ENCODE results near the gene VPS26B.
"Not testable (repeated sequence)": the region's sequence is repeated elsewhere in the genome, so short reads cannot be mapped to it uniquely, and the experiment has no call there.

The VPS26B gene

DNA sequence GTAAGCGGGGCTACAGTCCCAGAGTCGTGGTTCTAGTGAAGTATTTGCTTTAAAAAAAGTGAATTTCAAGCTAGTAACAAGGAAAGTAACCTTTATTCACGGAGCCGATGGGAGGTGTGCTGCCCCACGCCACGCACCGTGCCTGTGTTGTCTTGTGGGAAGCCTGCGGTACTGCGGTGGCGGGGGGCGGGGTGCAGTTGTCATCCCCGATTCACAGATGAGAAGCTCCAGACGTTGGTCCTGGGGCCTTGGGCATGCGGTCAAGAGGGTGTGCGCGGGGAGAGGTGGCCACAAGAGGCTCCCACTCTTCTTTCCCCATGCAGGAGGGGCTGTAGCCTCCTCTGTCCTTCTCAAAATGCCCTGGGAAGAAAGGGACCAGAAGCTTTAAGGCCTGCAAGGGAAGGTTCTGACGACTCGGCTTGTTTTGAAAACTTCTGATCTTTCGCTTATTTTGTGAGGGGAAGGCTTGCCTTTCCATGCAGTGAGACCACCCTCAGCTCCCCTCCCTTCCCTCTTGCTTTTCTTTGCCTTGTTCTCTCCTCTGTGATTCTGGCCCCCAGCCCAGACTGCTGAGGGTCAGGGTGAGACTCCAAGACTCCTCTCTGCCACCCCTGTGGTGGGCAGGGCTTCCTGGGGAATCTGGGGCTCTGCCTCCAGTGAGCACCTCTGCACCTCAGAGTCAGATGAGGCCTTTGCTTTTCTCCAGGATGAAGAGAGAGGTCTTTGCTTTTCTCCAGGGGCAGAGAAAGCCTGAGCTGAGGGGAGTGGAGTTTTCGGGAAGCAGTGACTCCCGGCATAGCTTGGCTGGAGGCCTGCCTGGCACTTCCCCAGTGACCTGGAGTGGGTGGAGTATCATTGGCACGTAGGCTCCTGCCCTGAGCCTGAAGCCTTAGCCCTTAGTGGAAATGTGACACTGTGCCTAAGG is 57.9 kb downstream of the VPS26B start:
- no peak for DNase-seq (ENCODE audit: low spot score)

DNA sequence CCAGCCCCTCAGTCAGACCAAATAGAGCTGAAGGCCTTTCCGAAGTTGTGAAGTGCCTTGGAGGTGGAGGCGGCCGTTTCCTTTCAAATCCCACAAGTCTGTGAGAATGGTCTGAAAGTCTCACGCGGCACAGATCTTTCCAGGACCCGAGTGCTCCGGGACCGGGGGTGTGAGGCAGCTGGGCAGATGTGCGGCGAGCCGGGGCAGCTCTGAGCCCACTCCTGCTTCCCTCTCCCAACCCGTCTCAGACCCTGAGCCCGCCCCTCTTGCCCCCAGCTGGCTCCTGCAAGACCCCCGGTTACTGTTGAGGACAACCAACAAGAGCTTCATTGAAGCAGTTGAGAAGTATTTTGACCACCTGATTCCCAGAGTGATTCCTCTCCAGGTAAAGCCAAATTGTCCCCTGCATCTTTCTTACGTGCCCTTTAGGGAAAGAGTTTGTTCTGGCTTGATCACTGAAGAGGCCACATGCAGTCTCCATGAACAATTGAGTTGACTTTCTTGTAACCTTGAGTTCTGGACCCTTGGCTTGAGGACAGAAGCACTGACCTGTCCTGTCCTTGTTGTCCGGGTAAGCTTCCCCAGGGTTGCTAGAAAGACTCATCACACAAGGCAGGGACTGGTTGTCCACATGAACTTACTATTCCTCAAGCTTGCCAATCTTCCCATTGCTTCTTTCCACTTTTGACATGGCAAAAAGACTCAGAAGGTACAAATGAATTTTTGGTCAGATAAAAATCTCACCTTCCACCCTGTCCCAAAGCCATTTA is 59.2 kb downstream of the VPS26B start:
- DNase-seq (ENCODE audit: low spot score), result no peak

- DNase-seq (ENCODE audit: low spot score), result not testable (repeated sequence)
Observed at GRCh38 chr11:134284349-134284748, 59.9 kb downstream of the VPS26B start.

DNA sequence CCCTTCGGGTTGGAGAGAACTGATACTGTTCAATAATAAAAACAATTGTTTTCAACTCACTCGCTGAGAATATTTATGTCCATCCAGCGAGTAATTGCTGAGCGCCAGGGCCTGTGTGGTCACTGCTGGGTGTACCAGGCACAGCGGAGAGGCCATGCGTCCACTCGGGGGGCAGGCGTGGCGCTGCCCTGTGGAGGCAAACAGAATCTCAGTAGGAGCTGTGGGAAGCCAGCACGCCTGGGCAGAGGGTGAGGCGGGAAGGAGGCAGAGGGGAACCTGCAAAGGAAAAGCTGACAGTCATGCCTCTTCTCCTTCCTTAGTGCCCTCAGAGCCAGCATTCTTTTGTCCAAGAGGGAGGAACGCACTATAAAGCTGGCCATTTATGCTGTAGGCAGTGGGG is 63.1 kb downstream of the VPS26B start:
- DNase-seq (ENCODE audit: low spot score), result no peak

GRCh38 chr11:134288486-134288885 is 64.0 kb downstream of the VPS26B start:
- no peak for DNase-seq (ENCODE audit: low spot score)

- no peak for DNase-seq (ENCODE audit: low spot score)
Observed at GRCh38 chr11:134289167-134289566, 64.7 kb downstream of the VPS26B start.

DNA sequence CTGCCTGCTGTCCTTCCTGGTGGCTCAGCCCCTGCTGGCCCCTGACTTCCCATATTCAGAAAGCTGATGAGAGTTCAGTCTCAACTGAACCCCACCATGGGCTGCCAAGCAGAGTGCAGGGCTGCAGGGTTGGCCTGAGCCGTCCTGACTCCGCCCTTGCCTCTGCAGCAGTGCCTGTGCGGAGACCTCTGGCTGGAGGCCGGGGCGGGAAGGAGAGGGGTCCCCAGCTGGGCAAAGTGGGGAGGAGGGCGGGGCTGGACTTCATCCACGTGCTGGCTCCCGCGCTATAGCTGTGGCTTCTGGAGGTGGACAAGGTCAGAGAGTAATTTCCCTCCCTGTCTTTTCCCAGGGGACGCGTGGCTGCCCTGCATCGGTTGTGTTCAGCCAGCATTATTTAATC is 65.3 kb downstream of the VPS26B start:
- DNase-seq (ENCODE audit: low spot score), result no peak

DNA sequence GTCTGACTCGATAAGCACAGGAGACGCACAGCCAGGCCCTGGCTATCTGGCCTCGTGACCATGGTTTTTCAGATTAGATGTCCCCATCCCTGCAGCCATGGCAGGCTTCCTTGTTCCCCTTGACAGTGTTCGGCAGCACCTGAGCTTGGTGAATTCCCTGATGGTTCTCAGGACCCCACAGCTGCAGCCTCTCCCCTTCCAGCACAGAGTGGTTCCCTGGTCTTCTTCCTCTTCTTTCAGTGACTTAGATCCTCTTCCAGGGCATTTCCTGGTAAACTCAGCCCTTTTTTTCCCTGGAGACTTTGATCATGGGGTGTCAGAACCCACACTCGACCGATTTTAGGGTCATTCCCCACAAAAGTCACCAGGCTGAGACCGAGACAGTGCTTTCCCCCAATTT is 66.2 kb downstream of the VPS26B start:
- no peak for DNase-seq (ENCODE audit: low spot score)

- DNase-seq (ENCODE audit: low spot score), result no peak
Observed at GRCh38 chr11:134291196-134291595, 66.7 kb downstream of the VPS26B start.

- no peak for DNase-seq (ENCODE audit: low spot score)
Observed at GRCh38 chr11:134292661-134293060, 68.2 kb downstream of the VPS26B start.

GRCh38 chr11:134293119-134294113 is 68.9 kb downstream of the VPS26B start:
- no peak for DNase-seq (ENCODE audit: low spot score)

DNA sequence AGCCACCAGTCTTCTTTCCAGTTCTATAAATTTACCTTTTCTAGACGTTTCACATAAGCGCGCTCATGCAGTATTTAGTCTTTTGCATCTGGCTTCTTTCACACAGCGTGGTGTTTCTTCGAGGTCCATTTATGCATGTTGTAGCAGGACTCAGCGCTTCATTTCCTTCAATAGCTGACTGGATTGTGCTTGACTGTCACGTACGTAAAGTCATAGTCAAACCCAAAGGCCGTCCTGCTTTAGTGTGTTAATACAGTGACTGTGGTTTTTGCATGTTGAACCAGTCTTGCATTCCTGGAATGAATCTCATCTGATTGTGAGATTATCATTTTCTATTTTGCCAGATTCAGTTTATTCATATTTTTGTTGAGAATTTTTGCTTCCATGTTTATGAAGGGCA is 70.2 kb downstream of the VPS26B start:
- DNase-seq (ENCODE audit: low spot score), result no peak

Measured in left forelimb (tissue), 1 donor.